GM21360 (cell line): Measurements from ENCODE around the gene DLX4.

Experiments
- ATAC-seq: cut with Tn5 transposase; IDR thresholded peaks from one replicate; pipeline ENCODE4 v1.9.1; 2021; ENCODE audit warnings: mild to moderate bottlenecking, moderate library complexity; ENCODE audit not compliant: unreplicated experiment

DLX4 gene

GRCh38 chr17:50003911-50004310 lies 34.9 kb downstream of the DLX4 start:
- no peak for ATAC-seq

GRCh38 chr17:50009282-50009681 lies 40.3 kb downstream of the DLX4 start:
- ATAC-seq = no peak

GRCh38 chr17:50013079-50013478 lies 44.1 kb downstream of the DLX4 start:
- no peak for ATAC-seq

GRCh38 chr17:50014471-50015088 lies 45.6 kb downstream of the DLX4 start:
- ATAC-seq = no peak

GRCh38 chr17:50015146-50015545 lies 46.2 kb downstream of the DLX4 start:
- ATAC-seq = no peak

GRCh38 chr17:50018909-50019308 lies 49.9 kb downstream of the DLX4 start:
- ATAC-seq = no peak

GRCh38 chr17:50020841-50021599 lies 52.0 kb downstream of the DLX4 start:
- no peak for ATAC-seq

- ATAC-seq = no peak
These were observed 52.8 kb downstream of the DLX4 start for GRCh38 chr17:50021681-50022370.

- ATAC-seq = no peak
These were observed 53.6 kb downstream of the DLX4 start for GRCh38 chr17:50022463-50023130.

GRCh38 chr17:50023520-50023919 lies 54.5 kb downstream of the DLX4 start:
- ATAC-seq = no peak
